GM19035 (cell line): Measurements from ENCODE around the gene ADARB1.

ENCODE experiments used
- ATAC-seq: cut with Tn5 transposase; IDR thresholded peaks from one replicate; pipeline ENCODE4 v1.9.1; 2021; ENCODE audit not compliant: unreplicated experiment

ADARB1 gene

DNA sequence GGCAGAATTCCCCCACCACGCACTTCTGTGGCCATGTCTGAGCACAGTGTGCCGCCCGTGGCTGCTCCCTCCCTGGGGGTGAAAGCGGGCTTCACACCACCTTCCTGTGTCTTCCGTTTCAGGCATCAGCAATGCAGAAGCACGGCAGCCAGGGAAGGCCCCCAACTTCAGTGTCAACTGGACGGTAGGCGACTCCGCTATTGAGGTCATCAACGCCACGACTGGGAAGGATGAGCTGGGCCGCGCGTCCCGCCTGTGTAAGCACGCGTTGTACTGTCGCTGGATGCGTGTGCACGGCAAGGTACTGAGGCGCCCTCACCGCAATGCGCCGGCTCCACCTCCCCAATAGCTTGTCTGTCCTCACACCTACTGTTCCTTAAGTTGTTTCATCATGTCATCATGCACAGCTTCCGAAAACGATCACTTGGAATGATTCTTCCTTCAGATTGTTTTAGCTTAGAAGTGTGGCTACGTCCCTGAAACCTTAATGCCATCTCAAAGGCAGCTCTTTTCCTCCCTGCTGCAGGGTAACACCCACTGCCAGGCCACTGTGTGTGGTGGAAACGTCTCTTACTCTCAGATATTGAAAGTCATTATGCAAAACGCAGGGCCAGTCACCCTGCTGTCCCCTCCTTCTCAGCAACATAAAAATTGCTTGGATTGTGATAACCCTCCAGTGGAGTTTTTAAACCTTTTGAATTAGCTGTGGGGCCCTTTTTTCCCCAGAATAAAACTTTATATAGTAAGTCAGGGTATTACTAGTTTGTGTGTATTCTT is 146.5 kb downstream of the ADARB1 start:
- no peak for ATAC-seq

DNA sequence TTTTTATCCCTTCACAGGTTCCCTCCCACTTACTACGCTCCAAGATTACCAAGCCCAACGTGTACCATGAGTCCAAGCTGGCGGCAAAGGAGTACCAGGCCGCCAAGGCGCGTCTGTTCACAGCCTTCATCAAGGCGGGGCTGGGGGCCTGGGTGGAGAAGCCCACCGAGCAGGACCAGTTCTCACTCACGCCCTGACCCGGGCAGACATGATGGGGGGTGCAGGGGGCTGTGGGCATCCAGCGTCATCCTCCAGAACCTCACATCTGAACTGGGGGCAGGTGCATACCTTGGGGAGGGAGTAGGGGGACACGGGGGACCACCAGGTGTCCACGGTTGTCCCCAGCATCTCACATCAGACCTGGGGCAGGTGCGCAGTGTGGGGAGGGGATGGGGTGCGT is 147.6 kb downstream of the ADARB1 start:
- no peak for ATAC-seq

DNA sequence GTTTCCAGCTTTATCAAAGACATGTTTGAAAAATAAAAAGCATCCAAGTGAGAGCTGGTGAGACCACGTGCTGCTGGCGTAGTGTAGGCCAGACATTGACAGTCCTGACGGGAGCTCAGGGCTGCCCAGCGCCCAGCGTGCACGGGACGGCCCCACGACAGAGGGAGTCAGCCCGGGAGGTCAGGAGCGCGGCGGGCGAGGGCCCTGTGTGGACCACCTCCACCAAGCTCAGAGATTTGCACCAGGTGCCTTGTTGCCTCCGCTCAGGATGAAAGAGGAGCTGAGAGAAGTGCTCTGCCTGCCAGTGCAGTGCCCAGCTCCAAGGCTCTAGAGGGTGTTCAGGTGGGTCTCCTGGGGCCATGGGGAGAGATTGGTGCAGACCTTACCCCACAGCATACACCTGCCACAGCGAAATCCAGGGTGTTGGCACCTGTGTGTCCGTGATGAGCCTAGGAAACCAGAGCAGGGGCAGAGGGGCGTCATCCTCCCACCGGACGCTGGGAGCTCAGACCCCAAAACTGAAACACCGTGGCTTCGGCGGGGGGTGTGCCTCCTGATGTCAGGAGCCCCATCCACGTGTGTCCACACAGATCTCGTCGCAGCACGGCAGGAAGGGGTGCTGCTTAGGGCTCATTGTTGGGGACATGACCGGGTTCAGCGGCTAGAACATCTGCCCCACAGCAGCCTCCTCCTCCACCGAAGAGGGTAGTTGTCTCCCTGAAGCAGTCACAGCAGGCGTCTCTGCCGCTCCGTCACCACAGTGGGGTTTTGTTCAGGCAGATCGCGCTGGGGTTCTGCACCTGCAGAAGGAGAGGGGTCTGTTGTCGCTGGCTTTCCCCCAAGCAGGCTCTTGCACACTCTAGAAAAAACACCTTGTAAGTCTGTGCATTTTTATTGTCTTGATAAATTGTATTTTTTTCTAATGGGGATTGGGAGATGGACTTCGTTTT is 149.1 kb downstream of the ADARB1 start:
- ATAC-seq, result no peak

DNA sequence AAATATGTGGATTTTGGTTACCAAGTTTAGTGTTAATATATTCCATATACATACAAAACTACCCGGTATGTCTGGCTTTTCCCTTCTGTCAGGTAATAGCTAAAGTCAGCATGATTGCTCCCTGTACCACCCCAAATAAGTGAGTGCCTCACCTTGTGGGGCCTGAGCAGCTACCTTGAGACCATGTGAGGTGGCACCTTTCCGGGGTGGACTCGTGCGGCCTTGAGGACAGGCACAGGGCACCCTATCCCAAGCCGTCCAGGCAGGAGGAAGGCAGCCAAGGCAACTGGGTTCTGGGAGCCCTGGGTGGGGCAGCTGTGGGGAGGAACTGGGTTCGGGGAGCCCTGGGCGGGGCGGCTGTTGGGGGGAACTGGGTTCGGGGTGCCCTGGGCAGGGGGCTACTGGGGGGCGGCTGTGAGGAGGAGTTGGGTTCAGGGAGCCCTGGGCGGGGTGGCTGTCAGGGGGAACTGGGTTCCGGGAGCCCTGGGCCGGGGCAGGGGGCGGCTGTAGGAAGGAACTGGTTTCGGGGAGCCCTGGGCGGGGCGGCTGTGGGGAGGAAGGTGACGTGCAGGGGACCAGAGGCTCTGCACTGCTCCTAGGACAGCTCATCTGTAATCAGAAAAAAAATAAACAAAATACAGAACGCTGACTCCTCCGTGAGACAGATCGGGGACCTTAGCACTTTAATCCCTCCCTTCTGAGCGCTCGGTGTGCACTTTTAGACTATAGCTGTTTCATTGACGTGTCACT is 150.0 kb downstream of the ADARB1 start:
- no peak for ATAC-seq

DNA sequence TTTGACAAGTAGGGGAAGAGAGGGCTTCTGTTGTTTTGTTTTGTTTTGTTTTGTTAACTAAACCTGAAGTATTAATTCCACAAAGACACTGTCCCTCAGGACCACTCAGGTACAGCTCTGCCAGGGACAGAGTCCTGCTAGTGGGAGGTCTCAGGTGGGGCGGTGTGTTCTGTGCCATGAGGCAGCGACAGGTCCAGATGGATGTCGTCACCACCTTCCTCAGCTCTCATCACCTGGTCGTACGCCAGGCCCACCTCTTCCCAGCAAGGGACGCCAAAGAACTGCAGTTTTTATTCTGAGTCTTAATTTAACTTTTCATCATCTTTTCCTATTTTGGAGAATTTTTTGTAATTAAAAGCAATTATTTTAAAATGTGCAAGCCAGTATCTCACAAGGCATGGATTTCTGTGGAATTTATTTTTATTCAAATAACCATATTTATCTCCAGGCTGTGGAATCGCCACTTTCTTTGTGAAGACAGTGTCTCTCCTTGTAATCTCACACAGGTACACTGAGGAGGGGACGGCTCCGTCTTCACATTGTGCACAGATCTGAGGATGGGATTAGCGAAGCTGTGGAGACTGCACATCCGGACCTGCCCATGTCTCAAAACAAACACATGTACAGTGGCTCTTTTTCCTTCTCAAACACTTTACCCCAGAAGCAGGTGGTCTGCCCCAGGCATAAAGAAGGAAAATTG is 150.8 kb downstream of the ADARB1 start:
- no peak for ATAC-seq

DNA sequence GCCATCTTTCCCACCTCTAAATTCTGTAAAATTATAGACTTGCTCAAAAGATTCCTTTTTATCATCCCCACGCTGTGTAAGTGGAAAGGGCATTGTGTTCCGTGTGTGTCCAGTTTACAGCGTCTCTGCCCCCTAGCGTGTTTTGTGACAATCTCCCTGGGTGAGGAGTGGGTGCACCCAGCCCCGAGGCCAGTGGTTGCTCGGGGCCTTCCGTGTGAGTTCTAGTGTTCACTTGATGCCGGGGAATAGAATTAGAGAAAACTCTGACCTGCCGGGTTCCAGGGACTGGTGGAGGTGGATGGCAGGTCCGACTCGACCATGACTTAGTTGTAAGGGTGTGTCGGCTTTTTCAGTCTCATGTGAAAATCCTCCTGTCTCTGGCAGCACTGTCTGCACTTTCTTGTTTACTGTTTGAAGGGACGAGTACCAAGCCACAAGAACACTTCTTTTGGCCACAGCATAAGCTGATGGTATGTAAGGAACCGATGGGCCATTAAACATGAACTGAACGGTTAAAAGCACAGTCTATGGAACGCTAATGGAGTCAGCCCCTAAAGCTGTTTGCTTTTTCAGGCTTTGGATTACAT is 151.5 kb downstream of the ADARB1 start:
- no peak for ATAC-seq

DNA sequence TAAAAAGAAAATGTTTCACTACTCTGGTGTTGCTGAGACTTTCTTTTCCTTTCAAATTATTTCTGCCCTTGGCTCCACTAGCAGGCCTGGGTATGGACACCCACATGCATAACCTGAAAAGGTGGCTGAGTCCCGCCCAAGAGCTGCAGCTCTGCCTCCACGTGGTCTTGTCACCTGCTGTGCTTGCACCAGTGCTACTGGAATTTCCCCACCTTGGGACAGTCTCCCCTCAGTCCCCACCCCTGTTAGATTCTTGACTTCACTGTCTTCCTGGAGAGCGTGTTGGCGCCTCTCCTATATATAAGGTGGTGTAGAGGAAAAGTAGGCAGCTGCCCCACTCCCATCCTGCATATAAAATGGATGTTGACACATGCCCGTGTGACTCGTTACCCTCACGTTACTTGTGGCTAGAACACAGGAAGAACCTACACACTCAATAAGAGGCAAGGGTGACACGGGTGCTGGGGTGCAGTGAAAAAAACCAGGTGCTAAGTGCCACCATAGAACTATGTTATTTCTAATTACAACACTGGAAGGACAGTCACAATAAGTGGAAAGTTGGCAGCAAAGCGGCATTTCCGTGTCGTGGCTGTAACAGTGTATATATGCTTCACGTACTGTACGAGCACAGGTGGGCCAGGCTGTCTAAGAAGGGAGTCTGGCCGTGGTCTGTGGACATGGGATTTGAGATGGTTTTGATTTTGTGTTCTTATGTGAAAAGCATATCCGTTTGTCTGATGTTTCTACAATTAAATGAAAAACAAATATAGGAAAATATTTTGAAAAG is 152.4 kb downstream of the ADARB1 start:
- no peak for ATAC-seq

DNA sequence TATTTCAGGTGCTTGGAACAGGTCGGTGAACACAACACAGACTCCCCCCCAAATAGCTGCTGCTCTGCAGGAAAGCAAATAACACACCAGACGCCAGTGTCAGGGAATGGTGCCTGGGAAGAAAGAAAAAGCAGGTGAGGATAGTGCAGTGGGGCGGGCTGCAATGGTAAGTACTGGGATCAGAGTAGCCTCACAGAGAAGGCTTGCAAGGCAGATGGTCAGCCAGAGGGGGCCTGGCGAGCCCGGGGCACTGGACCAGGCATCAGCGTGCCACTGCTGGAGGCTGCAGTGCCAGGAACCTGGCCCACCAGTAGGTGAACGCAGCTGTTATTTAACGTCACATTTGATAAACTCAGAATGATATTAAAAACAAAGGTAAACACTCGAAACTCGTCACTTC is 153.4 kb downstream of the ADARB1 start:
- ATAC-seq, result no peak

DNA sequence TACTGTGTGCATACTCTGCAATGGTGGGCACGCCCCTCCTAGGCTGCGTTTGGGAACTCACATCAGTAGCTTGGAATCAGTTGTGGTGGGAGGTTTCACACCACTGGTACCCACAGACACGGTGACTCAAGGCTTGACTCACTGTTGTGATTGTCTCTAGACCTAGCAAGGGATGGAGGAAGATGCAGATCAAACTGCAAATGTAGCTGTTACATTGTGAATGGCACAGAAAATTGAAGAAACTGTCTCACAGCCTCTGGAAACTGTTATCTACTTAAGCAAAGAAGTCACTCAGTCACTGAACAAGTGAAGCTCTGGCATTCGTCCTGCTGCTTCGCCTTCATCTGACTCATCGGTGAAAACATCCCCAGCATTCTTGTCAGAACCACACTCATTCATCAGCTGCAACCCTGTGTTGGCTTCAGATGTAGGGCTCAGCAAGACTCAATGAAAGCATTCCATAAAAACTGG is 153.8 kb downstream of the ADARB1 start:
- no peak for ATAC-seq

DNA sequence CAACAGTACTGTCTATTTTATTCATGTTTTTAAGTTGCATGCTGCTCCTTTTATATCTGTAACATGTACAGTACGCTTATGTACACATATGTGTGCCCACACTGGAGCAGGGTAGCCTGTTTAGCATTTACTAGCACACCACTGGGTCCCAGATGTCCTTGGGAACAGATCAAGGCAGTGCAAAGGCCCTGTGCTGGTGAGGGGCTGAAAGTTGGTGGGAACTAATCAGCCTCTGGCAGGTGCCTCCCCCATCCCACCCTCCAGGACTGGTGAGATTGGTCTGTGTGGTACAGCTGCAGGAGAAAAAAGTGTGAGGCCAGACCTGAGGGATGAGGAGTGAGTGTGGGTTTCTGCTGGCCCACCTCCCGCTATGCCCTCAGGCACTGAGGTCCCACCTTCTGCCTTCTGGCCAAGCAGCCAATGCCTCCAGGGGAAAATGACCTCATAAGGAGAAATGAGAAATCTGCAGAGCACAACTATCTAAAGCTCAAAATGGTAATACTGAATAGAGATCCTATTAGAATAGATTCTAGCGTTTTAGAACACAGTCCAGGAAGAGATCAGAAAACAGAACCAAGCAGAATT is 154.4 kb downstream of the ADARB1 start:
- no peak for ATAC-seq

DNA sequence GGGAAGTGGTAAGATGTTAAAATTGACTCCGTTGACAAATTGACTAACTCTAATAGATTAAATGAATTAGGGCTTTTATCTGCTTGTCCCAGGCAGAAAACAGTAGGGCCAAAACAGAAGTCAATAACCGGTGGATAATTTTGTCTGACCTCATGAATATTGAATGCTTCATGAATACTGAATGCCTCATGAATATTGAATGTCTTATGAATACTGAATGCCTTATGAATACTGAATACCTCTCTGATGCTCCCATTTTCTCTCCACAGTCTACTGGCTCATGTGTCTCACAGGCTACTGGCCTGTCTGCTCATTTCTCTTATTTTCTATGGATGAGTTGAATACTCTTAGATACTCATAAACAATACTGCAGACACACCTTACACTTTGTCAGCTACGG is 157.3 kb downstream of the ADARB1 start:
- no peak for ATAC-seq

DNA sequence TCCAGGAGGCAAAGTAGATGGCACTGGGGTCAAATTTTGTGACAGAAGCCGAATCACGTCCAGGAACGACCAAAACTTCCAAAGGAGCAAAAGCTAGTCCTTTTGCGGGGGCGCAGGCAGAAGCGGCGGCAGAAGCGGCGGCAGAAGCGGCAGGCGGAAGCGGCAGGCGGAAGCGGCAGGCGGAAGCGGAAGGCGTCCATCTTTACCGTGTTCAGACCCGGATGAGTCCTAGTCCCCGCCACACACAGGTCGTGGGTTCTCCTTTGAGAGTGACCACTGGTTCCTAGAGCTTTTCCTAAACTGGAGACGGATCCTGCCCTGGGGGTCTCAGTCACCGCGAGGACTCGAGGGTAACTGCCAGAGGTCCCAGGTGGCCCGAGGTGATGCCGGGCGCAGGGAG is 159.7 kb downstream of the ADARB1 start:
- no peak for ATAC-seq

DNA sequence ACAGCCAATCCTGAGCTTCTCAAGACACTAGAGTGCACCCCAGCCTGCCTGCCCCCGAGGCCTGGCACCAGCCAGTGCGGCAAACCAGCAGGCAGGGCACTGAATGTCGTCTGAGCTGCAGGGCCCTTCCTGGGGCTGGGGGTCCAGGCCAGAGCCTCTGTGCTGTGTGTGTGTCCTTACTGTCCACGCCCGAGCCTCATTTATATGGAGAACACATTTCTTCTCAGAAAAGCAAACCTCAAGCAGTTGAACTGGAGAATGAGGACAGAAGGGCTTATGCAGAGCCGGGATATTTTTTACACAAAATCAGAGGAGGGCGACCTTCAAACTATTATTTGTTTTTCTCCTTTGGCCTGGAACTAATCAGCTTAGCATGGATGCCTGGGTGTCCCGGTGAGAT is 160.6 kb downstream of the ADARB1 start:
- ATAC-seq, result no peak

DNA sequence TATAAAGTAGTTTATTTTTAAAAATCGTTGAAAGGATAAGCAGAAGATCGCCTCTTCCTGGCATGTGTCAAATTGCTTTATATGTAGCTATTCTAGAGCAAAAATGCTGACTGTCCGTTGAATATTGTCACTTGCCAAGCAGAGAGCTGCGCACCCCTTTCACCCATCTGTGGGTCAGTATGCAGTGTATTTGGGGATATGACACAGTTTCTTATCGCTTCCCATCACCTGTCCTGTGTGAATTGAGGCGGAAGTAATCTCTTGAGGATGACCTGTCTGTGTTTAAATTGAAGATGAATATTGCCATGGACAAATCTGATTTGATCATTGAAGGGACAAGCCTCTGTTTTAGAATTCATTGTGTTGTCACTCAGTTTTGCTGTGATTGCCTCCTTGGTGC is 161.1 kb downstream of the ADARB1 start:
- no peak for ATAC-seq

DNA sequence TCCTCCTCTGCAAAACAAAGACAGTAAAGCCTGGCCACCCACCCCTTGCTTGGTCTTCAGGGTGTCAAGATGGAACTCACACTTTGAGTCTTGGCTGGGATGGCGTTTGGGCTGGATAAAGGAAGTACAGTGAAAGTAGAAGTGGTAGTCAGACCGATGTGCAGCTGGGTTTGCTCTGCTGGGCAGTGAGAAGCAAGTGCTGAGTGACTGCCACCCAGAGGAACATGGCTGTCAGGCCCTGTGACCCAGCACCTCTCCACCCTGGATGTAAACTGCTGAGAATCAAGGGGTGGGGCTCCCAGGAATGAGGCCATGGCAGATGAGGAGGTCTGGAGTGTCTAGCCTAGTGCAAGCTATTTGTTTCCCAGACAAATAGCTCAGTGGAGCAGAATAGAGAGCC is 162.1 kb downstream of the ADARB1 start:
- ATAC-seq, result no peak

DNA sequence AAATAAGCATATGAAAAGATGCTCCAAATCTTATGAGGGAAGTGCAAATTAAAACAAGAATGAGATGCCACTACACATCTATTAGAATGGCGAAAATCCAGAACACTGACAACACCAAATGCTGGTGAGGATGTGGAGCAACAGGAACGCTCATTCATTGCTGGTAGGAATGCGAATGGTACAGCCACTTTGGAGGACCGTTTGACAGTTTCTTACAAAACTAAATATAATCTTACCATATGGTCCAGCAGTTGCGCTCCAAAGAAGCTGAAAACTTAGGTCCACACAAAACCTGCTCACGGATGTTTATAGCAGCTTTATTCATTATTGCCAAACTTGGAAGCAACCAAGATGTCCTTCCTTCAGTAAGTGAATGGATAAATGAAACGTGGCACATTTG is 163.0 kb downstream of the ADARB1 start:
- ATAC-seq, result no peak

DNA sequence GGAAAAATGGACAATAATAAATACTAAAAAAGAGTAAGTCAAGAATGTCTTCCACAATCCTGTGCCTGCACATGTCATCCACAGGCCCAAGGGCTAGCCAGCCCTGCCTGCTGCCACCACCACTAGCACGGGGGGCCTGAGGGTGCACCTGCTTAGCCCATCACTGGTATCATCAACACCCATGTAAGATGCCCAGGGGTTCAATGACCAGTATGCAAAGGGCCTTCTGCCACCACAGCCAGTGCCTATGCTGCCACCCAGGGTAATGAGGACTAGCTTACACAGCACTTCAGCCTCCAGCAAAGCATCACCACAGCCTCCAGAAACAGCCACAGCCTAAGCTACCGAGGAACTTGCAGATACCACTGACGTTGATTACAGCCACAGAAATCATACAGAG is 167.0 kb downstream of the ADARB1 start:
- ATAC-seq, result no peak

DNA sequence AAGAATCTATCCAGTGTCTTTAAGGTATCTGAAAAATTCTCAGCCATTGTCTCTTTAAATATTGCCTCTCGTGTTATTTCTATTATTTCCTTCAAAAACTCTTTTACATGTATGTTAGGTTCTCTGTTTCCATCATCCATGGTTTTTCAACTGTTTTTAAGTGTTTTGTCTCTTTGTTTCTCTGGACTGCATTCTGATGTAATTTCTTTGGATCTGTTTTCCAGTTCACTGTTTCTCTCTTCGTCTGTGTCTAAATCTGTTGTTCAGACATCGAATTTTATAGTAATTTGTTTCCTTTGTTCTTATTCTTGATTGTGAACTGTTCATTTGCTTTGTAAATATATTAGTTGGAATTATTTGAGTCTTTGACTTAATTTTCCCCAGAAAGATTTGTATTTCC is 169.2 kb downstream of the ADARB1 start:
- no peak for ATAC-seq

DNA sequence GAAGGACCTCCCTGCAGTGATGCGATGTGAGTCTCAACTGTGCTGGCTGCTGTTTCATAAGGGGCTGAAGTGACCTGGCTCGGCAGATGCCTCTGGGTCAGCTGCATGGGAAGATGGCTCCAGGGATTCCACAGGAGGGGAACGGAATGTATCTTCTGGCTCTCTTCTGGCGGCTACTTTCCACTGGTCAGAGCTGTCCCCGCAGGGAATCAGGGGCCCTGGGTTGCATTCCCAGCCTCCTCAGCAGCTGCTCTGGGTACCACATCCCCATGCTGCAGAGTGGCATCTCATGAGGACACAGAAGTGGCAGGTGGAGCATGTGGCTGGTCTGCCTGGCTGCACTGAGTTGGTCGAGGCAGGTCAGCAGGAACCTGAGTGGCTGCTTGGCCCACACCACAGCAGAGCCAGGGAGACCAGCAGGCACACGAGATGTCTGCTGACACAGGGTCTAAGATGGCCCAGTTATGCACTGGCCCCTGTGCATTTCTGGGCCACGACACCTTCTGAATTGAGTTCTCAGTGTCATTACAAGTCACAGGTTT is 170.5 kb downstream of the ADARB1 start:
- no peak for ATAC-seq
